Neural cell (in vitro differentiated cells): ENCODE measurements around the gene TANC2. TPM values are rescaled to one million over a fixed set of nuclear protein-coding genes. Genes with fewer than 3 reads are reported as not detected.

Experiments
- H2AFZ ChIP-seq: fragments of 200-600, 300-800 bp; sonication (generic), shearing (Covaris generic); 2 replicates; pipeline ENCODE4 v1.6.0; 2014; ENCODE audit warnings: low read depth, mild to moderate bottlenecking, antibody characterized with exemption, low read length, moderate library complexity
- H3F3A ChIP-seq: fragments of 200-600 bp; shearing (Covaris generic); 2 replicates; pipeline ENCODE4 v1.6.1; 2016; ENCODE audit warnings: mild to moderate bottlenecking, moderate library complexity, mixed read lengths, antibody characterized with exemption, low read length; ENCODE audit not compliant: insufficient read depth, poor library complexity, severe bottlenecking
- H3K27ac ChIP-seq: fragments of 200-600, 300-800 bp; sonication (generic), shearing (Covaris generic); 2 replicates; pipeline ENCODE4 v1.5.1; 2014; ENCODE audit warnings: mild to moderate bottlenecking, low read length, moderate library complexity
- H3K27me3 ChIP-seq: fragments of 300-800, 200-600 bp; sonication (generic), shearing (Covaris generic); 2 replicates; pipeline ENCODE4 v1.6.0; 2014; ENCODE audit warnings: mild to moderate bottlenecking, low read depth, low read length, moderate library complexity; ENCODE audit not compliant: insufficient read depth
- H3K36me3 ChIP-seq: fragments of 300-800, 200-600 bp; sonication (generic), shearing (Covaris generic); 2 replicates; pipeline ENCODE4 v1.5.1; 2014; ENCODE audit warnings: mild to moderate bottlenecking, antibody characterized with exemption, low read length, moderate library complexity; ENCODE audit not compliant: insufficient read depth
- H3K4me2 ChIP-seq: fragments of 300-800, 200-600 bp; sonication (generic), shearing (Covaris generic); 2 replicates; pipeline ENCODE4 v1.6.0; 2014; ENCODE audit warnings: mild to moderate bottlenecking, low read length
- H3K4me3 ChIP-seq: fragments of 300-800, 200-600 bp; sonication (generic), shearing (Covaris generic); 2 replicates; pipeline ENCODE4 v1.5.1; 2014; ENCODE audit warnings: mild to moderate bottlenecking, low read length, moderate library complexity
- H3K79me2 ChIP-seq: fragments of 200-600 bp; shearing (Covaris generic); replicated peaks from 2 replicates; pipeline ENCODE4 v1.6.0; 2014; ENCODE audit warnings: mild to moderate bottlenecking, low read length, moderate library complexity; ENCODE audit not compliant: insufficient read depth
- H3K9ac ChIP-seq: fragments of 300-800, 200-600 bp; sonication (generic), shearing (Covaris generic); 2 replicates; pipeline ENCODE4 v1.6.1; 2016; ENCODE audit warnings: mild to moderate bottlenecking, low read length, mixed read lengths
- H3K9me2 ChIP-seq: fragments of 200-600 bp; shearing (Covaris generic); 2 replicates; pipeline ENCODE4 v1.6.1; 2016; ENCODE audit warnings: mild to moderate bottlenecking, low read length, mixed read lengths; ENCODE audit not compliant: insufficient read depth
- H3K9me3 ChIP-seq: fragments of 200-600, 300-800 bp; sonication (generic), shearing (Covaris generic); 2 replicates; pipeline ENCODE4 v1.6.1; 2016; ENCODE audit warnings: mild to moderate bottlenecking, mixed run types, low read length, moderate library complexity, mixed read lengths
- H4K20me1 ChIP-seq: fragments of 200-600 bp; shearing (Covaris generic); 2 replicates; pipeline ENCODE4 v1.6.1; 2016; ENCODE audit warnings: mild to moderate bottlenecking, mixed run types; ENCODE audit not compliant: insufficient read depth
- EP300 ChIP-seq: fragments of 450-650 bp; conservative IDR thresholded peaks from 2 replicates; pipeline ENCODE4 v1.6.1; 2014; ENCODE audit warnings: antibody characterized with exemption, mild to moderate bottlenecking, moderate library complexity; ENCODE audit not compliant: poor library complexity, severe bottlenecking
- EZH2 ChIP-seq: fragments of 200-600, 300-800 bp; shearing (Covaris generic), sonication (generic); IDR thresholded peaks from 2 replicates; pipeline ENCODE4 v1.6.1; 2014; ENCODE audit warnings: antibody characterized with exemption, low read length, borderline replicate concordance, mild to moderate bottlenecking; ENCODE audit not compliant: insufficient read depth, poor library complexity, severe bottlenecking
- MXI1 ChIP-seq: fragments of 450-650 bp; conservative IDR thresholded peaks from 2 replicates; pipeline ENCODE4 v1.6.1; 2014; ENCODE audit warnings: antibody characterized with exemption, mild to moderate bottlenecking; ENCODE audit not compliant: poor library complexity, severe bottlenecking
- POLR2AphosphoS5 ChIP-seq: IDR thresholded peaks from 2 replicates; pipeline ENCODE4 v1.6.1; 2012
- RAD21 ChIP-seq: fragments of 450-650 bp; conservative IDR thresholded peaks from 2 replicates; pipeline ENCODE4 v1.6.1; 2014; ENCODE audit warnings: antibody characterized with exemption, mild to moderate bottlenecking, moderate library complexity
- REST ChIP-seq: IDR thresholded peaks from 2 replicates; pipeline ENCODE4 v1.6.1; 2012; ENCODE audit warnings: borderline replicate concordance
- SMC3 ChIP-seq: fragments of 450-650 bp; conservative IDR thresholded peaks from 2 replicates; pipeline ENCODE4 v1.6.1; 2014; ENCODE audit warnings: antibody characterized with exemption, mild to moderate bottlenecking, moderate library complexity; ENCODE audit not compliant: poor library complexity
- TAF1 ChIP-seq: IDR thresholded peaks from 2 replicates; pipeline ENCODE4 v1.6.1; 2012; ENCODE audit warnings: low read depth
- polyA plus RNA-seq: library from polyadenylated mRNA; depleted of rRNA; stranded (reverse); fragments of >200 nt; gene quantifications from 2 replicates; pipeline ENCODE4 v1.2.3, GENCODE V29; 2014
- TF ChIP-seq, protein P1 (sequence below): fragments of 450-650 bp; IDR thresholded peaks from 2 replicates; pipeline ENCODE4 v1.5.1; 2014; ENCODE audit warnings: antibody characterized with exemption, mild to moderate bottlenecking, moderate library complexity; ENCODE audit not compliant: poor library complexity, severe bottlenecking

Gene TANC2
- polyA plus RNA-seq, 1 donor from 2014 or later: 16.3 TPM

GRCh38 chr17:62998665-62999393, 32.8 kb downstream of the TANC2 start:
- Histone ChIP-seq H3K36me3 (no peaks in the 10 kb centered on the region), H3K79me2 (peaks cover 65% of the 10 kb centered on the region), H3K9me2 (no peaks in the 10 kb centered on the region), H2AFZ (no peak overlapping the region), H3F3A (no peaks in the 10 kb centered on the region), H4K20me1 (peaks cover 11% of the 10 kb centered on the region), H3K27me3 (no peaks in the 10 kb centered on the region), H3K4me2 (no peak overlapping the region), H3K9me3 (no peaks in the 10 kb centered on the region), H3K4me3 (no peak overlapping the region), H3K27ac (no peak overlapping the region), H3K9ac (no peak overlapping the region)
- TF ChIP-seq SMC3 (no peak), EP300 (no peak), EZH2 (no peak), RAD21 (no peak), TAF1 (no peak), POLR2AphosphoS5 (no peak), MXI1 (no peak), REST (no peak)
- TF ChIP-seq, protein P1, sequence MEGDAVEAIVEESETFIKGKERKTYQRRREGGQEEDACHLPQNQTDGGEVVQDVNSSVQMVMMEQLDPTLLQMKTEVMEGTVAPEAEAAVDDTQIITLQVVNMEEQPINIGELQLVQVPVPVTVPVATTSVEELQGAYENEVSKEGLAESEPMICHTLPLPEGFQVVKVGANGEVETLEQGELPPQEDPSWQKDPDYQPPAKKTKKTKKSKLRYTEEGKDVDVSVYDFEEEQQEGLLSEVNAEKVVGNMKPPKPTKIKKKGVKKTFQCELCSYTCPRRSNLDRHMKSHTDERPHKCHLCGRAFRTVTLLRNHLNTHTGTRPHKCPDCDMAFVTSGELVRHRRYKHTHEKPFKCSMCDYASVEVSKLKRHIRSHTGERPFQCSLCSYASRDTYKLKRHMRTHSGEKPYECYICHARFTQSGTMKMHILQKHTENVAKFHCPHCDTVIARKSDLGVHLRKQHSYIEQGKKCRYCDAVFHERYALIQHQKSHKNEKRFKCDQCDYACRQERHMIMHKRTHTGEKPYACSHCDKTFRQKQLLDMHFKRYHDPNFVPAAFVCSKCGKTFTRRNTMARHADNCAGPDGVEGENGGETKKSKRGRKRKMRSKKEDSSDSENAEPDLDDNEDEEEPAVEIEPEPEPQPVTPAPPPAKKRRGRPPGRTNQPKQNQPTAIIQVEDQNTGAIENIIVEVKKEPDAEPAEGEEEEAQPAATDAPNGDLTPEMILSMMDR: no peak

DNA sequence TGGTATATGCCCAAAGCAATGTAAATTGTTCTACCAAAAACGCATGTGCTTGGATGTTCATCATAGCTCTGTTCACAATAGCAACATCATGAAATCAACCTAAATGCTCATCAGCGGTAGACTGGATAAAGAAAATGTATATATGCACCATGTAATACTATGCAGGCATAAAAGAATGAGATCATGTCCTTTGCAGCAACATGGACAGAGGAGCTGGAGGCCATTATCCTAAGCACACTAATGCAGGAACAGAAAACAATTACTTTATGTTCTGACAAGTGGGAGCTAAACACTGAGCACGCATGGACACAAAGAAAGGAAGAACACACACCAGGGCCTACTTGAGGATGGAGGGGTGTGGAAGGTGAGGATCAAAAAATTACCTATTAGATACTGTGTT, 33.7 kb downstream of the TANC2 start:
- H3K9me2 ChIP-seq: no peaks in the 10 kb centered on the region
- no peak overlapping the region for H3K27ac ChIP-seq
- H3K4me3 ChIP-seq: no peak overlapping the region
- no peaks in the 10 kb centered on the region for H3K9me3 ChIP-seq
- no peak overlapping the region for H2AFZ ChIP-seq
- no peak overlapping the region for H3K4me2 ChIP-seq
- TF ChIP-seq TAF1: no peak
- TF ChIP-seq EZH2: no peak
- TF ChIP-seq EP300: no peak
- no peak for TF ChIP-seq POLR2AphosphoS5
- TF ChIP-seq, protein P1: no peak
- no peak for TF ChIP-seq MXI1
- no peak for TF ChIP-seq RAD21
- TF ChIP-seq SMC3: no peak
- no peak for TF ChIP-seq REST
- peaks cover 10% of the 10 kb centered on the region for H4K20me1 ChIP-seq
- H3K27me3 ChIP-seq: no peaks in the 10 kb centered on the region
- H3K9ac ChIP-seq: no peak overlapping the region
- no peaks in the 10 kb centered on the region for H3K36me3 ChIP-seq
- H3K79me2 ChIP-seq: peaks cover 57% of the 10 kb centered on the region
- no peaks in the 10 kb centered on the region for H3F3A ChIP-seq
